IPS-NIHi7 (cell line): ENCODE data around the gene EIF3D.

Experiments
- DNase-seq: peaks from one replicate; pipeline ENCODE4 v3.0.0; 2012; ENCODE audit warnings: mixed read lengths; ENCODE audit errors: extremely low spot score

EIF3D gene

GRCh38 chr22:36466258-36466657 lies 62.7 kb downstream of the EIF3D start:
- DNase-seq = no peak

- DNase-seq = no peak
Observed at GRCh38 chr22:36465232-36466021, 63.5 kb downstream of the EIF3D start.

- no peak for DNase-seq
Observed at GRCh38 chr22:36464715-36465231, 64.2 kb downstream of the EIF3D start.

- no peak for DNase-seq
Observed at GRCh38 chr22:36463783-36464184, 65.2 kb downstream of the EIF3D start.

- peak; percentile 60 for DNase-seq
Observed at GRCh38 chr22:36461665-36462649, 67.0 kb downstream of the EIF3D start.
